ENCODE results near the gene IMMP2L.

The IMMP2L gene

DNA sequence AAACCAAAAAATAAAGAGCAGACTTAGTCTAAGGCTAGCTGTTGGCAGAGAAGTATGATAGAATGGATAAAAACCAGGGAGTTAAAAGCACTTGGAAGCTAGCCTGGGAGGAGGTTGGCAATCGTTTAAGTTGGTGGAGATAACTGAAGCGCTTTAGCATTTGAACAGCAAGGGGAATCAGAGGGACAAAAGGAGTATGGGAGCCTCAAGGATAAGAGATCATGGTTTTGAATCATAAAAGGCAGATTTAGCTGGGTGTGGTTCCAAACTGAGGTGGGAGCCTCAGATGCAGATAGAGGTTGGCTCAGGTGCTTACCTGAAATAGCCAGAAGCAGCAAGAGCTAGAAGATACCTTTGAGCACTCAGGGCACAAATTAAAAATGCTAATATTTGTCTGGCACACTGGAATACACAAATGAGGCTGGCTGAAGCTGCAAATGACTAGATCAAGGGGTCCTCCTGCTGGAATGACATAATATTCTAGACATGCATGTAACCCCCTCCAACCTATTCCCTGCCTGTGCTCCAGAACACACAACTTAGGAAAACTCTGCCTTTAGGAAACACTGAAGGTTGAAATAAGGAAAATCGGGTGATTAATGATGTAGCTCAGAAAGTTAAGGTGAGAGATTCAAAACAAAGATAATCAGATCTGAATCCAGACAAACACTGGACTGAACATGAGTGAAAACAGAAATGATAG lies 843.6 kb downstream of the IMMP2L start:
- Histone ChIP-seq H3K27ac (no peak overlapping the region), H3K4me3 (ENCODE audit: low read depth in 1 of 2, low read length in 1 of 2) (no peak overlapping the region), H3K9me3 (no peaks in the 10 kb centered on the region), H3K27me3 (no peaks in the 10 kb centered on the region), H3K36me3 (no peaks in the 10 kb centered on the region), H3K4me1 (ENCODE audit: control insufficient read depth in 1 of 2, insufficient read depth in 1 of 2, low read depth in 1 of 2, low read length in 1 of 2) (no peaks in the 10 kb centered on the region)
- TF ChIP-seq, protein P1, sequence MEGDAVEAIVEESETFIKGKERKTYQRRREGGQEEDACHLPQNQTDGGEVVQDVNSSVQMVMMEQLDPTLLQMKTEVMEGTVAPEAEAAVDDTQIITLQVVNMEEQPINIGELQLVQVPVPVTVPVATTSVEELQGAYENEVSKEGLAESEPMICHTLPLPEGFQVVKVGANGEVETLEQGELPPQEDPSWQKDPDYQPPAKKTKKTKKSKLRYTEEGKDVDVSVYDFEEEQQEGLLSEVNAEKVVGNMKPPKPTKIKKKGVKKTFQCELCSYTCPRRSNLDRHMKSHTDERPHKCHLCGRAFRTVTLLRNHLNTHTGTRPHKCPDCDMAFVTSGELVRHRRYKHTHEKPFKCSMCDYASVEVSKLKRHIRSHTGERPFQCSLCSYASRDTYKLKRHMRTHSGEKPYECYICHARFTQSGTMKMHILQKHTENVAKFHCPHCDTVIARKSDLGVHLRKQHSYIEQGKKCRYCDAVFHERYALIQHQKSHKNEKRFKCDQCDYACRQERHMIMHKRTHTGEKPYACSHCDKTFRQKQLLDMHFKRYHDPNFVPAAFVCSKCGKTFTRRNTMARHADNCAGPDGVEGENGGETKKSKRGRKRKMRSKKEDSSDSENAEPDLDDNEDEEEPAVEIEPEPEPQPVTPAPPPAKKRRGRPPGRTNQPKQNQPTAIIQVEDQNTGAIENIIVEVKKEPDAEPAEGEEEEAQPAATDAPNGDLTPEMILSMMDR (IDR thresholded peaks at IDR 0.05), result no peak

DNA sequence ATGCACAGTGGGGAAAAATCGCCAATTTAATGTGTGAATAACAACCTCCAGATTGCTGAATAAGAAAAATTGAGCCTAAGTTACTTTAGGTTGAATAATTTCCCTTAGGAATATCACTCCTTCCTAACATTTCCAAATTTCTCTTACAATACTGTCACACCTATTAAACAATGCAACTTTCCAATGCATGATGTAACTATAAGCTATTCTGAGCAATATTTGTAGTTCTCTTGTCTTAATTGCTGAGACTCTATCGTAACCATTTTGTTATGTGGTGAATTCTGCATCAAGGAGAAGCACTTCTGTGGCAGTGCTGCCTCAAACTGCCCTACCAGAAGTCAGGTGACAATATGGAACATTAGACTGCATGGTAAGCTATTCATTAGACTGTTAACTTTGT lies 858.1 kb downstream of the IMMP2L start:
- Histone ChIP-seq H3K36me3 (no peaks in the 10 kb centered on the region), H3K27me3 (no peaks in the 10 kb centered on the region)
- TF ChIP-seq, protein P1 (IDR thresholded peaks at IDR 0.05), result no peak

DNA sequence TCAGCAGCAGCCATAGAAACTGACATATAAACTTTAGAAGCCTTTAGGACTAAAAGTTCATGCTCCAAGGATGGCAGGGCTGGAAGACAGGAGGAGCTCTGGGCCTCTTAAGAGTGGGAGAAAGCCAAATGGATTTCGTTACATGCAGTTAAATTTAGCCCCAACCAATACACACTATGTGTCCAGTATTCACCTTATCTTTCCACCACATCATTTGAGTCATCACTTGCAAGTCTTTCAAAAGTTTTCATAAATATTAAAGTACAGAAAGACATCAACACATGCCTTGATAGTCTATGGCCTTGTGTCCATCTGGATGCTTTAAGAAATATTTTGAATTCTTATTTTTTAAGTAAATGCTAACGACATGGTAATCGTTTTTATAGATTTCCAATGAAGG lies 863.7 kb downstream of the IMMP2L start:
- no peaks in the 10 kb centered on the region for H3K27me3 ChIP-seq
- TF ChIP-seq, protein P1 (IDR thresholded peaks at IDR 0.05), result no peak
- H3K4me3 ChIP-seq (ENCODE audit: low read depth in 1 of 2, low read length in 1 of 2), result no peak overlapping the region
- H3K9me3 ChIP-seq, result no peaks in the 10 kb centered on the region
- H3K4me1 ChIP-seq (ENCODE audit: control insufficient read depth in 1 of 2, insufficient read depth in 1 of 2, low read depth in 1 of 2, low read length in 1 of 2), result no peaks in the 10 kb centered on the region
- H3K27ac ChIP-seq, result no peak overlapping the region
- H3K36me3 ChIP-seq, result no peaks in the 10 kb centered on the region

More for the DNA sequence above, 858.1 kb downstream of the IMMP2L start:
- Histone ChIP-seq H3K4me3 (ENCODE audit: low read depth in 1 of 2, low read length in 1 of 2) (no peak overlapping the region), H3K9me3 (no peaks in the 10 kb centered on the region), H3K4me1 (ENCODE audit: control insufficient read depth in 1 of 2, insufficient read depth in 1 of 2, low read depth in 1 of 2, low read length in 1 of 2) (no peaks in the 10 kb centered on the region), H3K27ac (no peak overlapping the region)

DNA sequence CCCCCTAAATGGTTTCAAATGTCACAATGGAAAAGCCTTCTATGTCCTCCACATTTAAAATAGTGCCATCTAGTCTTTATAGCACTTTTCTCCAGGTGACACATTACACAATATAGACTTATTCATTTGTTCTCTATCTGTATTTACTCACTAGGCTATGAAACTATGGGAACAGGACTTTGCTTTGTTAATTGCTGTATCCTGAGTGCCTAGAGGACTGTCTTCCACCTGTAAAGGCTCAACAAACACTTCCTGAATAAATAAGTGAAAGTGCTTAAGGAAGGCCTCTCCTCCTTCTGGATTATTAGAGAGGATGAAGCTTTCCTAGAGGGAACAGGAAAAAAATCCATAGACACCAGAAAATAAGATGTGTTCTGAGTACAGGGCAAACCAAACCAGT lies 868.9 kb downstream of the IMMP2L start:
- Histone ChIP-seq H3K27me3 (no peaks in the 10 kb centered on the region), H3K36me3 (no peaks in the 10 kb centered on the region), H3K27ac (no peak overlapping the region), H3K4me1 (ENCODE audit: control insufficient read depth in 1 of 2, insufficient read depth in 1 of 2, low read depth in 1 of 2, low read length in 1 of 2) (no peaks in the 10 kb centered on the region), H3K4me3 (ENCODE audit: low read depth in 1 of 2, low read length in 1 of 2) (no peak overlapping the region), H3K9me3 (no peaks in the 10 kb centered on the region)
- TF ChIP-seq, protein P1 (IDR thresholded peaks at IDR 0.05), result no peak

DNA sequence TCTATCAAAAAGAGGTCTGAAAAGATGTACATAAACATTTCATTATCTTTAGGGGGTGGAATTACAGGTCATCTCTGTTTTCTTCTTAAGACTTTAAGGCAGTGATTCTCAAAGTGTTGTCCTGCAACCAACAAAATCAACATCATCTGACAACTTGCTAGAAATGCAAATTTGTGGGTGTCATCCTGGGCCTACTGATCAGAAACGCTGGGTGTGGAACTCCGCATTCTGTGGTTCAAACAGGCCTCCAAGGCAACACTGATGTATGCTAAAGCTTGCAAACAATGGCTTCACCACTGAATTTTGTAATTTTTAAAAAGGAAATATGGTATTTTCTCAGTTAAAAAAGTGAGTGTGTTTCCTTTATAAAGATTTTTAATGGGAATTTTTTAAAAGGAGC lies 873.4 kb downstream of the IMMP2L start:
- TF ChIP-seq, protein P1 (IDR thresholded peaks at IDR 0.05), result no peak
- H3K9me3 ChIP-seq, result no peaks in the 10 kb centered on the region
- no peak overlapping the region for H3K27ac ChIP-seq

More for the DNA sequence above, 873.4 kb downstream of the IMMP2L start:
- H3K4me3 ChIP-seq (ENCODE audit: low read depth in 1 of 2, low read length in 1 of 2), result no peak overlapping the region
- H3K36me3 ChIP-seq, result no peaks in the 10 kb centered on the region
- no peaks in the 10 kb centered on the region for H3K27me3 ChIP-seq
- H3K4me1 ChIP-seq (ENCODE audit: control insufficient read depth in 1 of 2, insufficient read depth in 1 of 2, low read depth in 1 of 2, low read length in 1 of 2), result no peaks in the 10 kb centered on the region
